Activated T-cell treated with anti-CD3 and anti-CD28 coated beads, Interleukin-2, amount 50 U/mL, for 72 hours (primary cell): Measurements from ENCODE around the gene LCE5A. TPM values are rescaled to one million over a fixed set of nuclear protein-coding genes. Genes with fewer than 3 reads are reported as not detected.
"Not testable (repeated sequence)": the region's sequence is repeated elsewhere in the genome, so short reads cannot be mapped to it uniquely, and the experiment has no call there.

ENCODE experiments used
- ATAC-seq, 2 donors: fragments of 150-1000 bp; cut with Tn5 transposase; replicated peaks in 1 of 2; 2 replicates each; pipeline ENCODE4 v1.10.0; 2021; ENCODE audit warnings: moderate library complexity in 2 of 2, mild to moderate bottlenecking in 1 of 2
- DNase-seq, 2 donors: peaks; one replicate each; pipeline ENCODE4 v3.0.0; 2021 to 2022; ENCODE audit warnings: mixed read lengths in 1 of 2
- H3K27ac Mint-ChIP-seq: one replicate; pipeline ENCODE4 v1.8.0; 2022; ENCODE audit warnings: mild to moderate bottlenecking, moderate library complexity, mixed read lengths
- H3K27me3 Mint-ChIP-seq: one replicate; pipeline ENCODE4 v1.8.0; 2022; ENCODE audit warnings: low read depth, mixed read lengths
- H3K36me3 Mint-ChIP-seq, 2 donors: one replicate each; pipeline ENCODE4 v1.8.0; 2022; ENCODE audit warnings: mixed read lengths in 2 of 2, mild to moderate bottlenecking in 1 of 2; ENCODE audit not compliant: insufficient read depth in 2 of 2
- H3K4me1 Mint-ChIP-seq: one replicate; pipeline ENCODE4 v1.8.0; 2022; ENCODE audit warnings: low read depth, mixed read lengths
- H3K4me3 Mint-ChIP-seq, 2 donors: one replicate each; pipeline ENCODE4 v1.8.0; 2022; ENCODE audit warnings: mild to moderate bottlenecking in 2 of 2, mixed read lengths in 2 of 2, moderate library complexity in 2 of 2
- H3K9me3 Mint-ChIP-seq, 2 donors: one replicate each; pipeline ENCODE4 v1.8.0; 2022; ENCODE audit warnings: mixed read lengths in 2 of 2
- total RNA-seq, 2 donors: library from RNA; stranded (reverse); gene quantifications; one replicate each; pipeline ENCODE4 v1.2.3, GENCODE V29; 2022

LCE5A gene, protein sequence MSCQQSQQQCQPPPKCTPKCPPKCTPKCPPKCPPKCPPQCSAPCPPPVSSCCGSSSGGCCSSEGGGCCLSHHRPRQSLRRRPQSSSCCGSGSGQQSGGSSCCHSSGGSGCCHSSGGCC
- total RNA-seq: not detected

DNA sequence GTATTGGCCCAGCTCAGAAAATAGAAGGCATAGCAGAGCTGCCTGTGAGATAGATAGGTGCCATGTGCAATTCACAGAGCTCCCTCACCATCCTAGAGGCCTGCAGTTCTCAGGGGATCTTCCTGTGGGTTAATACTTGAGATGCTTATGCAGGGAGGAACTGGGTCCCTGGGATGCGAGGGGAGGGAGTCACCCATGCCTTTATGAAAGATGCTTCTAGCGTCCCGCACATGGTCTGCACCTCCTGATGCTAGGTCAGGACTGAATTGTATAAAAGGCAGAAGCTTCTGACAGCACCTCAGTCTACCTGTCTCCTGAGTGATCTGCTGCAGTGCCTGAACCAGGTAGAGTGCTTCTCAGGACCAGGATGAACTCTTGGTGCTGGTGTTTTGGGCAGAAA, at the start of gene LCE5A:
TSS of gene LCE5A (plus strand) at position 301 of the 400 bp plus-strand sequence. CDS start 732 bp downstream, outside the sequence.
- DNase-seq: no peak
- ATAC-seq: no peak
- H3K27me3 Mint-ChIP-seq: peaks cover 61% of the 10 kb centered on the region
- no peak within 1 kb of the TSS for H3K4me3 Mint-ChIP-seq
- H3K36me3 Mint-ChIP-seq: no peaks in the 10 kb centered on the region
- H3K9me3 Mint-ChIP-seq: no peaks in the 10 kb centered on the region
- H3K27ac Mint-ChIP-seq: no peak within 1 kb of the TSS
- peaks cover 6% of the 10 kb centered on the region for H3K4me1 Mint-ChIP-seq

DNA sequence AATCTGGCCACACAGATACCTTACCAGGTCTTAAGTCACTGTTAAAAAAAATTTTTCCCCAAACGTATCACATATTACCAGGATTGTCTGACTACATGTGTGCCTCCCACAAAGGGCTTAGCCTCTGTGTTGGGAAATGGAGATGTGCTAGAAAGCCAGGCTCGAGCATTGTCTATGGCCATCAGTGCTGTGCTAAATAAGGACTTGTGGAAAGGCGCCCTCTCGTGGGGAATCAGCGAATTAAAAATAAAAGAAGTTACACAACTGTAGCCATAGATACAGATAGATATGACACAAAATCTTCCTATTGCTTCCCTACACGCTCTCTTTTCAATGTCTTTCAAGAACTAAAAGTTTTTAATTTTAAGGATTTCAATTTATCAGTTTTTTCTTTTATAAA, 49.1 kb upstream of the LCE5A start:
- peak; percentile 52 to 63 for DNase-seq
- Mint-ChIP-seq H3K27me3 (peaks cover 5% of the 10 kb centered on the region), H3K4me1 (peaks cover 33% of the 10 kb centered on the region), H3K4me3 (peak overlapping the region; percentile 57 to 71), H3K36me3 (peaks cover 0 to 3% of the 10 kb centered on the region in 2 donors), H3K27ac (no peak overlapping the region), H3K9me3 (peaks cover 0 to 4% of the 10 kb centered on the region in 2 donors)
- ATAC-seq: peak in 1 of 2 donors; percentile 47

DNA sequence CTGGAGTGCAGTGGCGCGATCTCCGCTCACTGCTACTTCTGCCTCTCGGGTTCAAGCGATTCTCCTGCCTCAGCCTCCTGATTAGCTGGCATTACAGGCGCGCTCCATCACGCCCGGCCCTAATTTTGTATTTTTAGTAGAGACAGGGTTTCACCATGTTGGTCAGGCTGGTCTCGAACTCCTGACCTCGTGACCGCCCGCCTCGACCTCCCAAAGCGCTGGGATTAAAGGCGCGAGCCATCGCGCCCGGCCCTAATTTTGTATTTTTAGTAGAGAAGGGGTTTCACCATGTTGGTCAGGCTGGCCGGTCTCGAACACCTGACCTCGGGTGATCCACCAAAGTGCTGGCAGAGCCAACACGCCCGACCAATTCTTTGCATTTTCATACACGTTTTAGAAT, 48.0 kb upstream of the LCE5A start:
- no peak for ATAC-seq
- H3K27me3 Mint-ChIP-seq: peaks cover 9% of the 10 kb centered on the region
- peaks cover 33% of the 10 kb centered on the region for H3K4me1 Mint-ChIP-seq
- no peak overlapping the region for H3K4me3 Mint-ChIP-seq
- peaks cover 3 to 4% of the 10 kb centered on the region in 2 donors for H3K36me3 Mint-ChIP-seq
- H3K9me3 Mint-ChIP-seq: peaks cover 0 to 4% of the 10 kb centered on the region in 2 donors
- H3K27ac Mint-ChIP-seq: no peak overlapping the region
- DNase-seq: no peak

DNA sequence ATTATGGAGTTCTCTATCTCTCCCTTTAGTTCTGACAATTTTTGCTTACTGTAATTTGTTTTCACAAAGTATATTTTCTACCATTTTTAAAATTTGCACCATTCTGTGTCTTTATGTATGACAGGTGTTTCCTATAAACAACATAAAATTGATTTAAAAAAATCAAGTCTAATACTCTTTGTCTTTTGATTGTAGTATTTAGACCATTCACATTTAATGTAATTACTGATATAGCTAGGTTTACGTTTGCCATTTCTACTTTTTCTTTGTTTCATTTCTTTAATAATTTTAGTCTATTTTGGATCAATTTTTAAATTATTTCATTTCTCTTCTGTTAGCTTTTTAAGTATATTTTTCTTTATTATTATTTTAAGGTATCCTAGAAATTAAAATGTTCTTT, 44.4 kb upstream of the LCE5A start:
- DNase-seq (no peak), ATAC-seq (no peak)
- peaks cover 0 to 4% of the 10 kb centered on the region in 2 donors for H3K9me3 Mint-ChIP-seq
- no peak overlapping the region for H3K4me3 Mint-ChIP-seq
- H3K36me3 Mint-ChIP-seq: peaks cover 3 to 4% of the 10 kb centered on the region in 2 donors
- peaks cover 13% of the 10 kb centered on the region for H3K27me3 Mint-ChIP-seq
- peaks cover 5% of the 10 kb centered on the region for H3K4me1 Mint-ChIP-seq
- H3K27ac Mint-ChIP-seq: no peak overlapping the region

DNA sequence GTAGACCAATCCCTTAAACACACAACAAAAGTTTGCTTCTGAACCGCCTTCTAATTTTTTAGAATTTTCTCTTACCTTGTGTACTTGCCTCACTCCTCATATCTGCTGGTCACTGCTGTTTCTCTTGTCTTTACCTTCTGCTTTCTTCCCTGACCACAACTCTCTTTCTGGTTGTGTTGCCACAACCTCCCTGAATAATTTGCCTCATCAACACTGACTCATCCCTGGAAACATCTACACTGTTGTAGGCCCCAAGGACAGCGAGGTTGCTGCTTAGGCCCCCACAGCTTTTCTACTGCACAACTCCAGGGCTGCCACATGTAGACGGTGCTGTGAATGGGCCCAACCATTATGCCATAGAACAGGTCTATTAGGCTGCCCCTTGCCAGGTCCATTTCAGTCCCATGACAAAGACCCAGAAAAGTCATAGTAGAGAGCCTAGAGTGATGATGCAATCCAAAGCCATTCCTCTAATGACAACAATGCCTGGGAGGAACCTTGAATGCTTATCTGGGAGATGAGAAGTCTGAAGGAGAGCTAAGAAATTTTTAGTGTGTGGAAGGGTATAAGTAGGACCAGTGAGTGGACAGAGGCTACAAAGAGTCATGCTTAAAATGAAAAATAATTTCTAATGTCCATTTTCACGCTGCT, 36.6 kb upstream of the LCE5A start:
- peaks cover 10 to 12% of the 10 kb centered on the region in 2 donors for H3K36me3 Mint-ChIP-seq
- H3K27me3 Mint-ChIP-seq: no peaks in the 10 kb centered on the region
- ATAC-seq: no peak

DNA sequence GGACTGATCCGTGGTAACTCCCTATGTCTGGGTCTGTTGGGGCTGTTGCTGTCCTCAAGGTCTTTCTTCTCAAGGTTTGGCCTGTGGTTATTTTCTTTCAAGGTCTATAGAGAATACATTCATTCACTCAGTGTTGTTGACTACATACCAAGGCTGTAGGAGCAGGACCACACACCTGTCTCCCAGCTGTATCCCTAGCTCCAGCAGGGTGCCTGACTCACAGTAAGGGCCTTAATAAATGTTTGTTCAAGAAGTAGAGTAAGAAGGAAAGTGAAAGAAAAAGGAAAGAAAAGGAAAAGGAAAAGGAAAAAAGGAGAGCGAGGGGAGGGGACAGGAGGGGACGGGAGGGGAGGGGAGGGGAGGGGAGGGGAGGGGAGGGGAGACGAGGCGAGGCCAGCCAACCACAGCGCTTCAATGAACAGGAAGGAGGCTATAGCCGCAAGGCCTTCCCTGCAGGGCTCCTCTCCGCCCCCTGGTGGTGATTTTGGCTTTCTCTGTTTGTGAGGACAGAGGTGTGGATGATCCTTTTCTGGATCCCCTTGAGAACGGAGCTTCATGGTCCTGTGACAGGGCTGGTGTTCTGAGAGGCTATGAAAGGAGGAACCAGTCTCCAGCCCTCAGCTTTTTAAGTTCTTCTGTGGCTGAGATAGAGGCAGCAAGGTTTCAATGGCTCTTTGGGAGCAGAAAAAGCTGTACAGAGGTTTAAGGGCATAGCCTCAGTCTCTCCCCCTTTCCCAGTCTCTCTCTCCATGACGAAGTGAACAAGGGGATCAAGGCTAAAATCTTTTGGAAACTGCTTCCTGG, 30.6 kb upstream of the LCE5A start:
- ATAC-seq: peak; percentile 50 to 70
- H3K27ac Mint-ChIP-seq: peak overlapping the region; percentile 20

More for the DNA sequence above, 36.6 kb upstream of the LCE5A start:
- H3K9me3 Mint-ChIP-seq: peaks cover 21 to 26% of the 10 kb centered on the region in 2 donors
- no peaks in the 10 kb centered on the region for H3K4me1 Mint-ChIP-seq
- no peak for DNase-seq
- H3K27ac Mint-ChIP-seq: no peak overlapping the region
- H3K4me3 Mint-ChIP-seq: no peak overlapping the region

DNA sequence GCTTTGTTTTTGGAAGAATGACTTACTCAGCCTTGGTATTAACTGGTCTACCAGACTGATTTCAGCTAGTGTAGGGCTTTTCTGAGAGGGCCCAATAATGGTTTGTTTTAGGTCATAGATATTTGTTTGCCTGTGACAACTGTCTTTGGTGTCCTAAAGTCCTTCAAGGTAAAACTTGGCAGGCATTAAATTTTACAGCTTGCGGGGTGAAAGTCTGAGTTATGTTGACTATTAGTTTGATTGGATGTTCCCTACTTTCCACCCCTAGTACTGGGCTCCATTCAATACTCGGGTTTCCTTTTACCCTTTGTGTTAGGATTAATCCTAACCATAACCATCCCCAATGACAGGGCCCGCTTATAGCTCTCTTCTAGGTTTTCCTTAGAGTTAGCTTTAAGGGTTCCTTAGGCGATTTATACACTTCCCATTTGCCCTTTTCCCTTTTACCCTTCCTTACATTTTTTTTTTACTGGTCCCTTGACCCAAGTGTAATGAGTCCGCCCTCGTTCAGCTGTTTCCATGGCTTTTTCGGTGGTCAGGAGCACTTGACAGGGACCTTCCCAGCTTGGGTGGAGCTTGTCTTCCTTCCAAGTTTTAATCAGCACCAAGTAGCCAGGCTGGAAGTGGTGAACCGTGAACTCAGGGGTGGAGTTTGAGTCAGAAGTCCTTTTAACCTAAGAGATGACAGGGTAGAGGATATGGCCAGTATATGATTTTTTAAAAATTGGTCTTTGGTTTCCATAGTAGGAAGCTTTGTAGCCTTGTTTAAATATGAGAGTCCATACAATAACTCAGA, 28.5 kb upstream of the LCE5A start:
- ATAC-seq (no peak), DNase-seq (no peak)
- H3K27me3 Mint-ChIP-seq: no peaks in the 10 kb centered on the region
- peaks cover 5 to 13% of the 10 kb centered on the region in 2 donors for H3K9me3 Mint-ChIP-seq
- no peak overlapping the region for H3K27ac Mint-ChIP-seq
- H3K36me3 Mint-ChIP-seq: peaks cover under 1 to 4% of the 10 kb centered on the region in 2 donors
- peaks cover 4% of the 10 kb centered on the region for H3K4me1 Mint-ChIP-seq
- H3K4me3 Mint-ChIP-seq: no peak overlapping the region

More for the DNA sequence above, 30.6 kb upstream of the LCE5A start:
- peaks cover 10 to 23% of the 10 kb centered on the region in 2 donors for H3K9me3 Mint-ChIP-seq
- DNase-seq: peak; percentile 62 to 74
- peaks cover 4% of the 10 kb centered on the region for H3K4me1 Mint-ChIP-seq
- peaks cover 3 to 9% of the 10 kb centered on the region in 2 donors for H3K36me3 Mint-ChIP-seq
- H3K4me3 Mint-ChIP-seq: no peak overlapping the region
- H3K27me3 Mint-ChIP-seq: no peaks in the 10 kb centered on the region

DNA sequence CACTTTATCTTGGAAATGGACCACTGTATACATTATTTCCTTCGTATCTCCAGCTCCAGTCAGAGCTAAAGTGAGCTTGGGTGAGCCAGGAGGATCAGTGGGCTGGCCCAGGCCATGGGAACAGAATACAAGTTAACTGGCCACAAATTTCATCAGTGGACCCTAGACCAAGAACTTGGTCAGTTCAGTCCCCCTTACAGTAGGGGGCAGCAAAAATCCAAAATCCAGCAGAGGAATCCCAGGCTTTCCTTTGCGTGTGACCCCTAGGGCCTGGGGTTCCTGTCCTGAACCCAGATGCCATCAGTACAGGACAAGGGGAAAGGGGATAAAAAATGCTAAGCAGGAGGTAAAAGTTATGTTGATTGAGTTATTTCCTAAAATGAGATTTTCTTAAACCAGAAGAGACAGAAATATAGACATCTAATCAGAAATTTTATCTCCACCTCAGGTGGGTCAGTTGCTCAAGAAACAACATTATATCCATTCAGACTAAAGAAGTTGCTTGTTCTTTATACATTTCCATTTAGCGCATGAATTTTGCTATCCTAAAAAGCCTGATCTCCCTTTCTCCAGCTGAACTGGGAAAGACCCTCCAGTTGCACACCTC, 24.1 kb upstream of the LCE5A start:
- DNase-seq: no peak
- no peak overlapping the region for H3K4me3 Mint-ChIP-seq
- H3K9me3 Mint-ChIP-seq: no peaks in the 10 kb centered on the region
- no peak for ATAC-seq
- no peak overlapping the region for H3K27ac Mint-ChIP-seq
- no peaks in the 10 kb centered on the region for H3K27me3 Mint-ChIP-seq
- H3K36me3 Mint-ChIP-seq: no peaks in the 10 kb centered on the region
- H3K4me1 Mint-ChIP-seq: no peaks in the 10 kb centered on the region

DNA sequence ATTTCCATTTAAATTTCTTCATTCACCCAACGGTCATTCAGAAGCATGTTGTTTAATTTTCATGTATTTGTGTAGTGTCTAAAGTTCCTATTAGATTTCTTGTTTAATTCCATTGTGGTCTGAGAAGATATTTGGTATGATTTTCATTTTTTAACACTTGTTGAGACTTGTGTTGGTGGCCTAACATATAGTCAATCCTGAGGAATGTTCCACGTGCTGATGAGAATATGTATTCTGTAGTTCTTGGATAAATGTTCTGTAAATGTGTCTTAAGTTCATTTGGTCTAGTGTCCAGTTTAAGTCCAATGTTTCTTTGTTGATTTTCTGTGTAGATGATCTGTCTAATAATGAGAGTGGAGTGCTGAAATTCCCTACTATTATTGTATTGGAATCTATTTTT, 22.7 kb upstream of the LCE5A start:
- Mint-ChIP-seq H3K9me3 (no peaks in the 10 kb centered on the region), H3K36me3 (no peaks in the 10 kb centered on the region), H3K27me3 (no peaks in the 10 kb centered on the region), H3K27ac (no peak overlapping the region), H3K4me3 (no peak overlapping the region), H3K4me1 (no peaks in the 10 kb centered on the region)
- DNase-seq: no peak
- no peak for ATAC-seq

DNA sequence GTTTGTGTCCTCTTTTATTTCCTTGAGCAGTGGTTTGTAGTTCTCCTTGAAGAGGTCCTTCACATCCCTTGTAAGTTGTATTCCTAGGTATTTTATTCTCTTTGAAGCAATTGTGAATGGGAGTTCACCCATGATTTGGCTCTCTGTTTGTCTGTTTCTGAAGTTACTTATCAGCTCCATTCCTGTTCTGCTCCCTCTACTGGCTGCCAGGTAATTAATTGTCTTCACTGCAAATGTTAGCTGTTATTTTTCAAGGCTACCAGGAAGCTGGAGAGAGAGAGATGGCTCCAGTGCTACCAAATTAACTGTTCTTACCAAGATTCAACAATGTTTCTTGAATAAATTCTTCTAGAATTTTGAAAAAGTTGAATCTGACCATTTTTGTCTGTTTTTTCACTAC, 19.1 kb upstream of the LCE5A start:
- H3K27ac Mint-ChIP-seq, H3K4me1 Mint-ChIP-seq, H3K36me3 Mint-ChIP-seq, H3K27me3 Mint-ChIP-seq, H3K9me3 Mint-ChIP-seq, H3K4me3 Mint-ChIP-seq, DNase-seq, ATAC-seq: not testable (repeated sequence)

DNA sequence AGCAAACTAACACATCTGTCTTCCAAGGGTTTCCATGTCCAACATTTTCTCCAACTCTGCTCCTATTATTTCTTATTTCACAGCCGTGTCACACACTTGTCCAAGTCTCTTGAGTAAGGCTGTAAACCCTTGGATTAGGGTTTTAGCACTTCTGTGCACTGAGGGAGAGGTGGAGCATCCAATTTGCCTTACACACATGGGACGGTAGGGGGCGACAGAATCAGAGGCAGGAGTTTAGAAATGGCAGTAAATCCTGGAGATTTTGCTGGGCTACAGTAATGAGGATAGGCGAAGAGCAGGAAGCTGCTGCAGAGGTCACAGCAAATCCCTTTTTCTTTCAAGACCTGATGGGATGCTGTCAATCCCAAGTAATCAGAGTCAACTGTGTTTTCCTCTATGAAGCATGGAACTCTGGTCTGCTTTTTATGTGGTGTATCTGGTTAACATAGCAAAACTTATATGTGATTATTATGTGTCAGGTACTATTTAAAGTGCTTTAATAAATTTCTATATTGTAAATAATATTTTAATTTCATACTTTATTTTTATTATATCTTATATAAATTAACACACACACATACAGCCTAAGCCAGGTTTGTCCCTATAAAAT, 15.4 kb upstream of the LCE5A start:
- peaks cover 6% of the 10 kb centered on the region for H3K27me3 Mint-ChIP-seq
- no peaks in the 10 kb centered on the region for H3K4me1 Mint-ChIP-seq
- no peak for ATAC-seq
- DNase-seq: peak; percentile 37 to 49
- H3K36me3 Mint-ChIP-seq: no peaks in the 10 kb centered on the region
- no peaks in the 10 kb centered on the region for H3K9me3 Mint-ChIP-seq
- no peak overlapping the region for H3K4me3 Mint-ChIP-seq
- H3K27ac Mint-ChIP-seq: no peak overlapping the region

DNA sequence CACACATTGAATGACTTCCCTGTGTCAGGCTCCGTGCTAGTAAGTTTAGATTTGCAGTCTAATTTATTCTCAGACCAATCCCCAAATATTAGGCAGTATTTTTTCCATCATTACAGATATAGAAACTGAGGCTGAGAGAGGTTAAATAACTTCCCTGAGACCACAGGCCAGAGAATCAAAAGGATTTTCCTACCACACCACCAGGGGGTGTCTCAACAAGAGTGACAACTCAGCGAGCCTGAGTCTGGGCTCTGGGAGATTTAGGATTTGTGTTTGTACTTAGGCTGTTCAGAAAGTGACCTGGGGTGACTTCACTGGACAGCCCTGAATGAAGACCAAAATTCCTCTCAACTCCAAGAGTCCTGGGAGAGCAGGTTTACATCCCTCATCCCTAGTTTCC, 13.3 kb upstream of the LCE5A start:
- H3K4me3 Mint-ChIP-seq: no peak overlapping the region
- no peak overlapping the region for H3K27ac Mint-ChIP-seq
- peaks cover 6% of the 10 kb centered on the region for H3K27me3 Mint-ChIP-seq
- no peaks in the 10 kb centered on the region for H3K4me1 Mint-ChIP-seq
- no peak for DNase-seq
- H3K9me3 Mint-ChIP-seq: no peaks in the 10 kb centered on the region
- H3K36me3 Mint-ChIP-seq: no peaks in the 10 kb centered on the region
- no peak for ATAC-seq
